Measurements from ENCODE around the gene IGFBP5.

- TF ChIP-seq, protein P1, sequence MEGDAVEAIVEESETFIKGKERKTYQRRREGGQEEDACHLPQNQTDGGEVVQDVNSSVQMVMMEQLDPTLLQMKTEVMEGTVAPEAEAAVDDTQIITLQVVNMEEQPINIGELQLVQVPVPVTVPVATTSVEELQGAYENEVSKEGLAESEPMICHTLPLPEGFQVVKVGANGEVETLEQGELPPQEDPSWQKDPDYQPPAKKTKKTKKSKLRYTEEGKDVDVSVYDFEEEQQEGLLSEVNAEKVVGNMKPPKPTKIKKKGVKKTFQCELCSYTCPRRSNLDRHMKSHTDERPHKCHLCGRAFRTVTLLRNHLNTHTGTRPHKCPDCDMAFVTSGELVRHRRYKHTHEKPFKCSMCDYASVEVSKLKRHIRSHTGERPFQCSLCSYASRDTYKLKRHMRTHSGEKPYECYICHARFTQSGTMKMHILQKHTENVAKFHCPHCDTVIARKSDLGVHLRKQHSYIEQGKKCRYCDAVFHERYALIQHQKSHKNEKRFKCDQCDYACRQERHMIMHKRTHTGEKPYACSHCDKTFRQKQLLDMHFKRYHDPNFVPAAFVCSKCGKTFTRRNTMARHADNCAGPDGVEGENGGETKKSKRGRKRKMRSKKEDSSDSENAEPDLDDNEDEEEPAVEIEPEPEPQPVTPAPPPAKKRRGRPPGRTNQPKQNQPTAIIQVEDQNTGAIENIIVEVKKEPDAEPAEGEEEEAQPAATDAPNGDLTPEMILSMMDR (IDR thresholded peaks at IDR 0.05) = no peak
- TF ChIP-seq POLR2A (IDR thresholded peaks at IDR 0.05) = no peak
- no peak for TF ChIP-seq EP300 (IDR thresholded peaks at IDR 0.05)
Measured at GRCh38 chr2:216736326-216736725, 41.0 kb upstream of the IGFBP5 start.

Measured in tibial nerve (tissue), 4 donors.